Measurements from ENCODE around the gene ASF1A.

Gene ASF1A

DNA sequence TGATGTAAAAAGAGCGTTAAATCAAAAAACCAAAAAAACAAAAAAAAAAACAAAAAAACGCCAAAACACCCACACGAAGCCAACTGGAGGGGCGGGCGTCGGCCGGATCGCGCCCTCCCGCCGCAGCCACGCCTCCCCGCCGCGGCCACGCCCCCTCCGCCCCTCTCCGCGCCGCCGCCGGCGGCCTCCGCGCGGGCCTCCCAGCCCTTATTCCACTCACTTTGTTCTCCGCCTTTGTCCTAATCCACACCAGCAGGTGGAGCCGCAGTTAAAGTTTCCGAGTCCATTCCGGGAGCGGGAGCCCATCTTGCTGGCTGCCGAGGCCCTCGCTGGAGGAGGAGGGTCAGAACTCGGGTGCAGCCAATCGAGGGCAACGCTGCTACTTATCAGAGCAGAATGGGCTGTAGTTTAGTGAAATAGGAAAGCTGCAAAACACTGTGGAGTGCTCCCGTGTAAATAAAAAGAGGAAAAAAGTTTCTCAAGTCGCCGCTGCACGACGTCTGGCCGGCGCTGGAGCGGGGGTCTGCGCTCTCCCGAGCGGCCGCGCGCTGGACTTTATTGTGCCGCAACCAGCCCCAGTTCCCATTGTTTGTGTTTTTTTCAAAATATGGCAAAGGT is at the start of gene ASF1A:
TSS of gene ASF1A (plus strand) at position 346 of the 618 bp plus-strand sequence. CDS start at position 608, 262 bp downstream.
- DNase-seq (ENCODE audit: low read depth) = peak; percentile 99
- peak; percentile 87 for TF ChIP-seq POLR2A (IDR thresholded peaks at IDR 0.05; ENCODE audit: extremely low read depth, insufficient read length)
- TF ChIP-seq, protein P1, sequence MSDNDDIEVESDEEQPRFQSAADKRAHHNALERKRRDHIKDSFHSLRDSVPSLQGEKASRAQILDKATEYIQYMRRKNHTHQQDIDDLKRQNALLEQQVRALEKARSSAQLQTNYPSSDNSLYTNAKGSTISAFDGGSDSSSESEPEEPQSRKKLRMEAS (IDR thresholded peaks at IDR 0.05; ENCODE audit: low read depth, low read length) = 0 out of 2 replicates have a peak, but pooled peaks have one; percentile 47
- TF ChIP-seq MYC (IDR thresholded peaks at IDR 0.05; ENCODE audit: low read depth, low read length) = peak; percentile 27; the same call in 1 of the 2 replicates
- TF ChIP-seq, protein P2, sequence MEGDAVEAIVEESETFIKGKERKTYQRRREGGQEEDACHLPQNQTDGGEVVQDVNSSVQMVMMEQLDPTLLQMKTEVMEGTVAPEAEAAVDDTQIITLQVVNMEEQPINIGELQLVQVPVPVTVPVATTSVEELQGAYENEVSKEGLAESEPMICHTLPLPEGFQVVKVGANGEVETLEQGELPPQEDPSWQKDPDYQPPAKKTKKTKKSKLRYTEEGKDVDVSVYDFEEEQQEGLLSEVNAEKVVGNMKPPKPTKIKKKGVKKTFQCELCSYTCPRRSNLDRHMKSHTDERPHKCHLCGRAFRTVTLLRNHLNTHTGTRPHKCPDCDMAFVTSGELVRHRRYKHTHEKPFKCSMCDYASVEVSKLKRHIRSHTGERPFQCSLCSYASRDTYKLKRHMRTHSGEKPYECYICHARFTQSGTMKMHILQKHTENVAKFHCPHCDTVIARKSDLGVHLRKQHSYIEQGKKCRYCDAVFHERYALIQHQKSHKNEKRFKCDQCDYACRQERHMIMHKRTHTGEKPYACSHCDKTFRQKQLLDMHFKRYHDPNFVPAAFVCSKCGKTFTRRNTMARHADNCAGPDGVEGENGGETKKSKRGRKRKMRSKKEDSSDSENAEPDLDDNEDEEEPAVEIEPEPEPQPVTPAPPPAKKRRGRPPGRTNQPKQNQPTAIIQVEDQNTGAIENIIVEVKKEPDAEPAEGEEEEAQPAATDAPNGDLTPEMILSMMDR (IDR thresholded peaks at IDR 0.05; ENCODE audit: low read depth, low read length) = peak; percentile 48

DNA sequence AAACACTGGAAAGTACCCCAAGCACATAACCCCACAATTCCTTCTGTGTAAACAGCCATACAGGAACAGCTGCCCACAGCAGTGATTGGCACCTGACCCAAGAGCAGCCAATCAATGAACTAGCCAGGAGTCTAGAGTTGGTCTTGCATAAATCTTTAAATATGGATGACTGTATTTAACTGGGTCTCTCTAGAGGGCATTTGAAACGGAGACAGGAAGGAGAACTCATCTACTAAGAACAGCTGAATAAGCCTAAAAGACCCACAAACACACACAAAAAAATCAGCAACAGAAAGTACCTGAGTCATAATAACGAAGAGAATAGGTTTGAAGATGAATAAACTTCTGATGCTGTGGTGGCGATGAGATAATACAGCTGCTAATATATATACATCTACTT is 49.0 kb upstream of the ASF1A start:
- TF ChIP-seq MYC (IDR thresholded peaks at IDR 0.05; ENCODE audit: low read depth, low read length) (no peak), POLR2A (IDR thresholded peaks at IDR 0.05; ENCODE audit: extremely low read depth, insufficient read length) (no peak)
- TF ChIP-seq, protein P2 (IDR thresholded peaks at IDR 0.05; ENCODE audit: low read depth, low read length) = no peak
- TF ChIP-seq, protein P1 (IDR thresholded peaks at IDR 0.05; ENCODE audit: low read depth, low read length) = no peak
- no peak for DNase-seq (ENCODE audit: low read depth)
- H3K4me3 ChIP-seq (ENCODE audit: low read depth, low read length) = no peak overlapping the region

More for the DNA sequence above, at the start of gene ASF1A:
- H3K4me3 ChIP-seq (ENCODE audit: low read depth, low read length) = peak within 1 kb of the TSS; percentile 95

DNA sequence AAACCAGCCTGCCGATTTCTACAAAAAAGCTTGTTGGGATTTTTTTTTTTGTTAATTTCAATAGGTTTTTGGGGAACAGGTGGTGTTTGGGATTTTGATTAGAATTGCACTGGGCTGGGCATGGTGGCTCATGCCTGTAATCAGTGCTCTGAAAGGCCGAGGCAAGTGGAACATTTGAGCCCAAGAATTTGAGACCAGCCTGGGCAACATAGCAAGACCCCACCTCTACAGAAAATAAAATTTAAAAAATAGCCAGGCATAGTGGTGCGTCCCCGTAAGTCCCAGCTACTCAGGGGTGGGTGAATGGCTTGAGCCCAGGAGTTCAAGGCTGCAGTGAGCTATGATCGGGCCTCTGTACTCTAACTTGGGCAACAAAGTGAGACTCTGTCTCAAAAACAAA is 40.5 kb upstream of the ASF1A start:
- no peak for DNase-seq (ENCODE audit: low read depth)
- H3K4me3 ChIP-seq (ENCODE audit: low read depth, low read length) = no peak overlapping the region
- TF ChIP-seq, protein P2 (IDR thresholded peaks at IDR 0.05; ENCODE audit: low read depth, low read length) = no peak
- TF ChIP-seq, protein P1 (IDR thresholded peaks at IDR 0.05; ENCODE audit: low read depth, low read length) = no peak
- TF ChIP-seq POLR2A (IDR thresholded peaks at IDR 0.05; ENCODE audit: extremely low read depth, insufficient read length) (no peak), MYC (IDR thresholded peaks at IDR 0.05; ENCODE audit: low read depth, low read length) (no peak)

DNA sequence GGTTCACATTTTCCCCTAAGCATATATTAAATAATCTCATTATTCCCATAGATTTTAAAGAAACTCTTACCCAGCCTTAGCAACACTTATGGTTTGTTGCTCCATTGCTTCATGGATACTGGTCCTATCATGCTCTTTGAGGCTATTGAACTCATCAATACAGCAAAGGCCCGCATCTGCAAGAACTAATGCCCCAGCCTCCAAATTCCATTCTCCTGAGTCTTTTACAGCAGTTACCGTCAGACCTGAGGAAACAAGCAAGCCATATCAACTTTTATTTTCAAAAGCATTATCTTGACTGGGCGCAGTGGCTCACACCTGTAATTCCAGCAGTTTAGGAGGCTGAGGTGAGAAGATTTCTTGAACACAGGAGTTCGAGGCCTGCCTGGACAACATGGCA is 37.7 kb upstream of the ASF1A start:
- H3K4me3 ChIP-seq (ENCODE audit: low read depth, low read length) = no peak overlapping the region
- TF ChIP-seq, protein P2 (IDR thresholded peaks at IDR 0.05; ENCODE audit: low read depth, low read length) = no peak
- TF ChIP-seq, protein P1 (IDR thresholded peaks at IDR 0.05; ENCODE audit: low read depth, low read length) = no peak
- no peak for TF ChIP-seq POLR2A (IDR thresholded peaks at IDR 0.05; ENCODE audit: extremely low read depth, insufficient read length)
- TF ChIP-seq MYC (IDR thresholded peaks at IDR 0.05; ENCODE audit: low read depth, low read length) = no peak
- no peak for DNase-seq (ENCODE audit: low read depth)

DNA sequence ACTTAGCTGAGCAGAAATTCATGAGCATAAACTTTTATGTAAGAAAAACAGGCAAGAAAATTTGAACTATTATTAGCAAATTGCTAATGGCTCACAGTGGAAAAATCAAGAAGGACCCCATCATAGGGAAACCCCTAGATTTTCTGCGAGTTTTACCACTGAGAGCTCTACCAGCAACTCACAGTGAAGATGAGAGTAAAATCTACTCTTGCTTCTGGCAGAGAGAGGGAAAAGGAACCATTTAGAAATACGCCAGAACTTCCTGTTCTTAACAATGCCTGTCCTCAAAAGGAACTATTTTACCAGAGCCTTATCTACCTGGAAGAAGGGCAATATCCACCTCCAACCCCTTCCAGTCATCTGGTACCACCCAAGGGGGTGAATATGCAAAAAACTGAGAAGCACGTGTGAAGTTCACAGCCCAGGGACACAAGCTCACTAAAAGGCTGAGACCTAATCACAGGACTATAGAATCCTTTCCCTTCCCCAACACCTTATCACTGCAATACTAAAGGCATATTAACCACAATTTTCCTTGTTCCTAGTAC is 34.4 kb upstream of the ASF1A start:
- TF ChIP-seq, protein P1 (IDR thresholded peaks at IDR 0.05; ENCODE audit: low read depth, low read length) = no peak
- TF ChIP-seq POLR2A (IDR thresholded peaks at IDR 0.05; ENCODE audit: extremely low read depth, insufficient read length) = no peak
- TF ChIP-seq, protein P2 (IDR thresholded peaks at IDR 0.05; ENCODE audit: low read depth, low read length) = no peak
- TF ChIP-seq MYC (IDR thresholded peaks at IDR 0.05; ENCODE audit: low read depth, low read length) = no peak
- H3K4me3 ChIP-seq (ENCODE audit: low read depth, low read length) = no peak overlapping the region
- DNase-seq (ENCODE audit: low read depth) = peak; percentile 18

Measured in NB4 (cell line).